Spleen (tissue), 11 donors: ENCODE results near the gene PAPPA2. TPM values are rescaled to one million over a fixed set of nuclear protein-coding genes. Genes with fewer than 3 reads are reported as not detected.

ENCODE experiments used
- DNase-seq: peaks from one replicate; pipeline ENCODE4 v3.0.0-alpha.2; 2020
- H3K27ac ChIP-seq, 8 donors: fragments of 200-600 bp; sonication (generic) in 7 of 8; 1 replicate in 4 of 8; 2 replicates in 4 of 8; pipeline versions ENCODE4 v1.5.0 to v1.8.0; 2016 to 2021; ENCODE audit warnings: inconsistent platforms in 4 of 8, mild to moderate bottlenecking in 4 of 8, moderate library complexity in 1 of 8
- H3K27me3 ChIP-seq, 7 donors: fragments of 200-600 bp; sonication (generic) in 6 of 7; replicated peaks in 1 of 7; 1 replicate in 4 of 7; 2 replicates in 3 of 7; pipeline versions ENCODE4 v1.5.0 to v1.8.0; 2016 to 2021; ENCODE audit warnings: inconsistent platforms in 3 of 7, mild to moderate bottlenecking in 1 of 7
- H3K36me3 ChIP-seq, 6 donors: fragments of 200-600 bp; sonication (generic) in 5 of 6; 1 replicate in 4 of 6; 2 replicates in 2 of 6; pipeline versions ENCODE4 v1.5.0 to v1.8.0; 2016 to 2021; ENCODE audit warnings: inconsistent platforms in 2 of 6
- H3K4me1 ChIP-seq, 6 donors: fragments of 200-600 bp; sonication (generic) in 5 of 6; 1 replicate in 3 of 6; 2 replicates in 3 of 6; pipeline versions ENCODE4 v1.5.0 to v1.8.0; 2016 to 2021; ENCODE audit warnings: inconsistent platforms in 3 of 6
- H3K4me3 ChIP-seq, 8 donors: fragments of 200-600 bp; sonication (generic) in 7 of 8; 1 replicate in 4 of 8; 2 replicates in 4 of 8; pipeline versions ENCODE4 v1.5.0 to v1.8.0; 2016 to 2021; ENCODE audit warnings: inconsistent platforms in 4 of 8, mild to moderate bottlenecking in 4 of 8, moderate library complexity in 2 of 8
- H3K9me3 ChIP-seq, 8 donors: fragments of 200-600 bp; sonication (generic) in 7 of 8; 1 replicate in 4 of 8; 2 replicates in 4 of 8; pipeline versions ENCODE4 v1.5.0 to v1.8.0; 2016 to 2021; ENCODE audit warnings: inconsistent platforms in 4 of 8
- CTCF ChIP-seq, 11 experiments: fragments of 200-600 bp in 7 of 11; fragments of 450-650 bp in 4 of 11; sonication (generic) in 4 of 11; IDR thresholded peaks in 8 of 11; conservative IDR thresholded peaks in 3 of 11; 1 replicate in 7 of 11; 2 replicates in 4 of 11; pipeline versions ENCODE4 v1.4.0 to v1.8.0; 2016 to 2021; ENCODE audit warnings: antibody characterized with exemption in 11 of 11, inconsistent platforms in 4 of 11, mild to moderate bottlenecking in 1 of 11
- POLR2A ChIP-seq, 3 donors: fragments of 450-650 bp; IDR thresholded peaks; one replicate each; pipeline ENCODE4 v1.5.1; 2017; ENCODE audit warnings: antibody characterized with exemption in 3 of 3, mild to moderate bottlenecking in 1 of 3
- POLR2AphosphoS5 ChIP-seq, 3 donors: sonication (generic); formaldehyde crosslinking; IDR thresholded peaks; one replicate each; pipeline ENCODE4 v1.5.1; 2017; ENCODE audit warnings: antibody characterized with exemption in 3 of 3
- WGBS, 5 donors: extraction: QIAGEN DNeasy Blood & Tissue Kit in 3 of 5; methylation state at CpG; one replicate each; pipeline versions ENCODE4 v1.1.5 to v1.1.7; 2013 to 2018; 5-methylcytosine and 5-hydroxymethylcytosine counted together
- intact Hi-C: fragments of 100-400 bp; cut with DNase I; formaldehyde crosslinking; loops from one replicate; pipeline ENCODE4 v1.15.0; 2023; ENCODE audit warnings: low total_unique reads
- polyA plus RNA-seq, 3 donors: library from polyadenylated mRNA; stranded (reverse); fragments of 200-250 nt; gene quantifications; one replicate each; pipeline ENCODE4 v1.2.1, GENCODE V29; 2013
- total RNA-seq, 7 donors: library from RNA; depleted of rRNA in 3 of 7; stranded (reverse); fragments of >200 nt in 3 of 7; fragmentation: NEBNext Ultra II Directional in 4 of 7; extraction: Animal tissue kit (Norgen Biotek cat#: 25700) in 4 of 7; gene quantifications; one replicate each; pipeline versions ENCODE4 v1.1.0 to v1.2.1, GENCODE V29; 2016 to 2021
- donor health status: healthy with polysubstance abuse.
- donor health status: DM: no; HTN: no; CAD: no; lungs with moderate emphysema.
- donor health status: DM: no; HTN: no; CAD: no.
- donor health status: Bipolar disorder and iron deficiency.
- donor health status: healthy.
- donor health status: DM: no; HTN: no; CAD: no.
- donor health status: DM: yes; HTN: yes; CAD: no.

PAPPA2 gene
- total and polyA plus RNA-seq, 10 donors = 0.02 to 0.76 (median 0.06) TPM; not detected in 3

DNA sequence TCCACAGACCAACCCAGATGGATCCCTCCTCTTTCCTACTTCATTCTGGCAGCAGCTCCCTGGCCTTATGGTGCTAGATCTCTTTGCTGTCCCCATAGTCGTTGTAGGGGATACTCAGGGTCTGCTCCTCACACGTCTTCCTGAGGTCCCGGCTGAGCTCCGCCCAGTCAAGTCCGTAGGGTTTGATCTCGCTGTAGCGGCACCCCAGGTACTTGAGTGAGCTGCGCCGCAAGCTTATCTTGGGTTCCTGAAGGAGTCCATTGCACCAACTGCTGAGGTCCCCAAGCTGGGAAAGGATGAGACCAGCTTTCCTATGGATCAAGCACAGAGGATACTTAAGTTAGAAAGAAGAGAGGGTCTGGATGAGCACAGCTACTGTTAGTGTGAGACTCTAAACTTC is 401.2 kb downstream of the PAPPA2 start:
- Histone ChIP-seq H3K27ac (no peak overlapping the region), H3K36me3 (no peaks in the 10 kb centered on the region), H3K9me3 (no peaks in the 10 kb centered on the region), H3K27me3 (no peaks in the 10 kb centered on the region), H3K4me1 (no peaks in the 10 kb centered on the region), H3K4me3 (no peak overlapping the region)
- TF ChIP-seq CTCF (IDR thresholded peaks at IDR 0.05 in 8 of 11, conservative IDR thresholded peaks at IDR 0.05 in 3 of 11) = no peak
- TF ChIP-seq POLR2AphosphoS5 (IDR thresholded peaks at IDR 0.05) = no peak
- no peak for TF ChIP-seq POLR2A (IDR thresholded peaks at IDR 0.05)
- DNase-seq = no peak
- WGBS, 5 donors = 84 to 97% (median 92%) methylated on average over 9 of the region's 9 CpGs
- intact Hi-C loops = no loop called here

- Histone ChIP-seq H3K27me3 (no peaks in the 10 kb centered on the region), H3K36me3 (no peaks in the 10 kb centered on the region), H3K27ac (no peak overlapping the region), H3K9me3 (no peaks in the 10 kb centered on the region), H3K4me1 (no peaks in the 10 kb centered on the region), H3K4me3 (no peak overlapping the region)
- TF ChIP-seq CTCF (IDR thresholded peaks at IDR 0.05 in 8 of 11, conservative IDR thresholded peaks at IDR 0.05 in 3 of 11) = no peak
- TF ChIP-seq POLR2AphosphoS5 (IDR thresholded peaks at IDR 0.05) = no peak
- TF ChIP-seq POLR2A (IDR thresholded peaks at IDR 0.05) = no peak
- intact Hi-C loops = no loop called here
- no peak for DNase-seq
- 71 to 97% (median 84%) methylated on average over 1 of the region's 1 CpG for WGBS, 5 donors
Measured at GRCh38 chr1:176866011-176866714, 403.2 kb downstream of the PAPPA2 start.

DNA sequence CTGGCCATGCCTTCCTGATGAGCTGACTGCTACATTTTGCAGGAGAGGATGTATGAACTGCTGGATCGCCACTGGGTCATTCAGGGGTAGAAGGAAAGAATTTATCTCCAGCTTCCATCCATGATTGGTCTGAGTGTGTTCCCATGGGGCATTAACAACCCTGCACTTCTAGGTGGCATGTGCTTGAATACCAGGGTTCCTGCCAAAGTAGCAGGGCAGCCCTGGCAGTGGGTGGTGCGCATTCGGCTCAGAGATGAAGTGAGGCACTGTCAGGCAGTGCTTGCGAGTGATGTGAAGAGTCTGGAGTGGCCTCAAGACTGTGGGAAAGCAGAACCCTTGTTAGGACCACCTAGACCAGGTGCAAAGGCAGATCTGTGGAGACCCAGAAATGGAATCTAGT is 406.6 kb downstream of the PAPPA2 start:
- WGBS, 5 donors = 85 to 97% (median 93%) methylated on average over 4 of the region's 4 CpGs
- no peak for TF ChIP-seq POLR2A (IDR thresholded peaks at IDR 0.05)
- TF ChIP-seq CTCF (IDR thresholded peaks at IDR 0.05 in 8 of 11, conservative IDR thresholded peaks at IDR 0.05 in 3 of 11) = no peak
- TF ChIP-seq POLR2AphosphoS5 (IDR thresholded peaks at IDR 0.05) = no peak
- Histone ChIP-seq H3K27me3 (no peaks in the 10 kb centered on the region), H3K36me3 (no peaks in the 10 kb centered on the region), H3K9me3 (no peaks in the 10 kb centered on the region), H3K27ac (no peak overlapping the region), H3K4me3 (no peak overlapping the region), H3K4me1 (no peaks in the 10 kb centered on the region)
- intact Hi-C loops = no loop called here
- DNase-seq = no peak

DNA sequence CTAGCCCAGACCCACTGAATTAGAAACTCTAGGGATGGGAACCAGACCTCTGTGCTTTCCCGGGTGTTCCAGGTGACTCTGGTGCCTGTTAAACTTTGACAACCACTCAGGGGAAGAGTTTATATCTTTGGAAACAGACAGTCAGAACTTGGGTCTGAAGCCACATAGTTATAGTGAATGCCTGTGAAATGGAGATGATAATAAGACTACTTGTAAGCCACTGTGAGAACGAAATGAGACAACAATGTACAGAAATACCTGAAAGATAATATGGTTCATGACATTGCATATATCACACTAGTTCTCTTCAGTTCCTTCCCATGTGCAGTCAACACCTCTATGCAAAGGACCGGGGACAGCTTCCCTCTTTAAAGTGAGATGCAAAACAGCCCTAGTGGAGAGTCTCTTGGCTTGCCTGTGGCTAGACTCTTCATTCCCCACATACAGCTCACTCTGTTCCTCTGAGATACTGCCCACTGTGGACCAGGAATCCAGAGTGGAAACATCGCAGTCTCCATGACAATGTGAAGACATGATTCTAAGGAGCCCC is 414.1 kb downstream of the PAPPA2 start:
- no peak overlapping the region for H3K4me3 ChIP-seq
- no peak for DNase-seq
- H3K36me3 ChIP-seq = no peaks in the 10 kb centered on the region
- no peaks in the 10 kb centered on the region for H3K4me1 ChIP-seq
- intact Hi-C loops = no loop called here
- WGBS, 5 donors = 79 to 86% (median 80%) methylated on average over 4 of the region's 4 CpGs
- H3K9me3 ChIP-seq = no peaks in the 10 kb centered on the region
- no peaks in the 10 kb centered on the region for H3K27me3 ChIP-seq
- TF ChIP-seq CTCF (IDR thresholded peaks at IDR 0.05 in 8 of 11, conservative IDR thresholded peaks at IDR 0.05 in 3 of 11) = no peak
- no peak for TF ChIP-seq POLR2AphosphoS5 (IDR thresholded peaks at IDR 0.05)
- no peak for TF ChIP-seq POLR2A (IDR thresholded peaks at IDR 0.05)
- H3K27ac ChIP-seq = no peak overlapping the region
